AG04450 (cell line): ENCODE measurements around the gene SLC35F3. TPM values are rescaled to one million over a fixed set of nuclear protein-coding genes. Genes with fewer than 3 reads are reported as not detected.

Experiments
- CTCF ChIA-PET: fragments of 300-600, 350-600 bp; formaldehyde crosslinking; extraction: SDS; loops from one replicate; lab custom pipeline; 2022; ENCODE audit warnings: antibody characterized with exemption, inconsistent platforms; lab: Charles Lee
- POLR2A ChIA-PET: fragments of 350-600 bp; formaldehyde crosslinking; extraction: SDS; loops from one replicate; lab custom pipeline; 2021; ENCODE audit warnings: antibody characterized with exemption, inconsistent platforms; lab: Yijun Ruan, JAX
- DNase-seq: peaks from one replicate; pipeline ENCODE4 v3.0.0-alpha.2; 2011; ENCODE audit warnings: low read depth, low spot score
- H3K27ac ChIP-seq: one replicate; pipeline ENCODE4 v1.5.1; 2012; ENCODE audit warnings: low read depth, low read length, control low read depth
- H3K27me3 ChIP-seq: one replicate; pipeline ENCODE4 v1.6.0; 2012; ENCODE audit warnings: low read length; ENCODE audit not compliant: control insufficient read depth, insufficient read depth
- H3K4me3 ChIP-seq: 2 replicates; pipeline ENCODE4 v1.5.1; 2011; ENCODE audit warnings: mild to moderate bottlenecking, low read depth, low read length, control low read depth
- H3K9me3 ChIP-seq: 2 replicates; pipeline ENCODE4 v1.5.1; 2012; ENCODE audit warnings: low read length; ENCODE audit not compliant: control insufficient read depth, insufficient read depth
- CTCF ChIP-seq: IDR thresholded peaks from 2 replicates; pipeline ENCODE4 v1.5.1; 2011; ENCODE audit warnings: low read depth, low read length, control low read depth, inconsistent platforms
- polyA plus RNA-seq: library from polyadenylated mRNA; depleted of rRNA; stranded (reverse); fragments of >200 nt; gene quantifications from 2 replicates; pipeline ENCODE4 v1.2.3, GENCODE V29; 2011

SLC35F3 gene
- polyA plus RNA-seq, 1 experiment: 0.04 TPM

- POLR2A ChIA-PET: no interaction called here
These were observed 230.4 kb downstream of the SLC35F3 start for GRCh38 chr1:234134878-234135277.

GRCh38 chr1:234135501-234135900 is 231.0 kb downstream of the SLC35F3 start:
- no peak overlapping the region for H3K27ac ChIP-seq
- no peak for TF ChIP-seq CTCF
- H3K9me3 ChIP-seq: no peaks in the 10 kb centered on the region
- CTCF ChIA-PET: interaction anchor here (0.7 to 1.5 kb wide), 3 partner anchors 21 to 833 kb away, joined by 3 to 4 read pairs (median 3); no protein-coding TSS in a partner anchor
- no peaks in the 10 kb centered on the region for H3K27me3 ChIP-seq
- POLR2A ChIA-PET: no interaction called here
- DNase-seq: no peak
- H3K4me3 ChIP-seq: no peak overlapping the region

More at GRCh38 chr1:234134878-234135277, 230.4 kb downstream of the SLC35F3 start:
- CTCF ChIA-PET: interaction anchor here (0.7 to 1.5 kb wide), 2 partner anchors 175 to 833 kb away, joined by 3 to 4 read pairs; no protein-coding TSS in a partner anchor
- no peak for DNase-seq
- H3K27ac ChIP-seq: no peak overlapping the region
- H3K4me3 ChIP-seq: no peak overlapping the region
- no peaks in the 10 kb centered on the region for H3K27me3 ChIP-seq
- H3K9me3 ChIP-seq: no peaks in the 10 kb centered on the region
- no peak for TF ChIP-seq CTCF

GRCh38 chr1:234136073-234136472 is 231.6 kb downstream of the SLC35F3 start:
- Histone ChIP-seq H3K4me3 (no peak overlapping the region), H3K27ac (no peak overlapping the region), H3K27me3 (no peaks in the 10 kb centered on the region), H3K9me3 (no peaks in the 10 kb centered on the region)
- CTCF ChIA-PET: interaction anchor here (1.0 to 1.5 kb wide), 2 partner anchors 22 to 174 kb away, joined by 3 to 4 read pairs; no protein-coding TSS in a partner anchor
- POLR2A ChIA-PET: no interaction called here
- TF ChIP-seq CTCF: no peak
- DNase-seq: no peak

GRCh38 chr1:234139966-234140365 is 235.5 kb downstream of the SLC35F3 start:
- no peak for DNase-seq
- ChIA-PET POLR2A (no interaction called here), CTCF (no interaction called here)
- TF ChIP-seq CTCF: no peak
- Histone ChIP-seq H3K4me3 (no peak overlapping the region), H3K9me3 (no peaks in the 10 kb centered on the region), H3K27me3 (no peaks in the 10 kb centered on the region), H3K27ac (no peak overlapping the region)

GRCh38 chr1:234140388-234140787 is 235.9 kb downstream of the SLC35F3 start:
- no peak for DNase-seq
- CTCF ChIA-PET: no interaction called here
- H3K27ac ChIP-seq: no peak overlapping the region
- no peak overlapping the region for H3K4me3 ChIP-seq
- TF ChIP-seq CTCF: no peak
- no peaks in the 10 kb centered on the region for H3K27me3 ChIP-seq
- POLR2A ChIA-PET: no interaction called here
- no peaks in the 10 kb centered on the region for H3K9me3 ChIP-seq
